GM19043 (cell line): Measurements from ENCODE around the gene SLIT1.

ENCODE experiments used
- ATAC-seq: cut with Tn5 transposase; IDR thresholded peaks from one replicate; pipeline ENCODE4 v1.9.1; 2021; ENCODE audit warnings: low read depth; ENCODE audit not compliant: unreplicated experiment

Gene SLIT1

DNA sequence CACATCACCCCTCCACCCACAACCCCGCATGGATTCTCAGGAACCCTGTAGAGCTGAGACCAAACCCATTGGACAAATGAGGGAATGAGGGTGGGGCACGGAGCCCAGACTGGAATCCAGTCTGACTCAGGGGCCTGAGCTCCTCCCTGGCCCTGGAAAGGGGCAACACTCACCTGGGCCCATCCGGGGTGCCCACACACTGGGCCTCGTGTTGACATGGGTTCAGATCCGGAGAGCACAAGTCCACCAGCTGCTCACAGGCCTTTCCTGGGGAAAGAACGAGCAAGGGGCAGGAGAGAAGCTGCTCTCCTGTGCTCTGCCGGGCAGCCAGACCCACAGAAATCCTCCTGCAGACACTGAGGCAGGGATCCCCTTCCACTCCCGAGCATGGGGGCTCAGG, 172.2 kb downstream of the SLIT1 start:
- no peak for ATAC-seq

DNA sequence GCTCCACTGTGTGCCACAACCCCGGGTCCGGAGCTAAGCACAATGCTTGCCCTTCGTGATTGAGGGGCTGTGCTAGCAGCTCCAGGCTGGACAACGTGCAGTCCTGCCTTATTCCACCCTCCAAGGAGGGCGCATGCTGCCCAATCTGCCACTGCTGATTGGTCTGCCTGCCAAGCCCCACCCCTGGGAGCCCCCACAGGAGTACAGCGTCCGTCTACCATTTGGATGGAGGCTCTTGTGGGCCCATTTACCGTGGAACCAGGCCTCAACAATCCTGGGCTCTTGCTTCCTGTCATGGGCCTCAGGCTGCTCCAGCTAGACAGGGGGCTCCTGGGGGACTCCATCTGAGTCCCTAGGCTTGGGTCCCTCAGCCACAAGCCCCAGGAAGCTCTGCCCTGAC, 173.3 kb downstream of the SLIT1 start:
- ATAC-seq: no peak

DNA sequence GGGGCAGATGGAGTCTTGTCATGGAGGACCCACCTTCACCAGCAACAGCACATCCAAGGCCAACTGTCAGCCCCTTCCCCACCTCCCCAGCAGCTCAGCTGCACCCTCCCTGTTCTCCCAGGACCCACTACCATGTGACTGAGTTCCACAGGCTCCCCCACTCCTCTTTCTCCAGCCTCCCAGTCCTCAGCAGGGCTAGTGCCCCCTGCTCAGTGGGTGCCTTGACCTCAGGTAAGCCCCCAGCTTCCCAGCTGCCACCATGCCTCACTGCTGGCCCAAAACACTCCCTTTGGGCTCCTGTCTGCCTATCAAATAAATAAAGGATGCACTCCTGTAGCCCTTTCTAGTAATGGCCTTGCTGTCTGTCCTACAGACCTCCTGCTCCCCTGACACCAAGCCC, 174.4 kb downstream of the SLIT1 start:
- no peak for ATAC-seq

DNA sequence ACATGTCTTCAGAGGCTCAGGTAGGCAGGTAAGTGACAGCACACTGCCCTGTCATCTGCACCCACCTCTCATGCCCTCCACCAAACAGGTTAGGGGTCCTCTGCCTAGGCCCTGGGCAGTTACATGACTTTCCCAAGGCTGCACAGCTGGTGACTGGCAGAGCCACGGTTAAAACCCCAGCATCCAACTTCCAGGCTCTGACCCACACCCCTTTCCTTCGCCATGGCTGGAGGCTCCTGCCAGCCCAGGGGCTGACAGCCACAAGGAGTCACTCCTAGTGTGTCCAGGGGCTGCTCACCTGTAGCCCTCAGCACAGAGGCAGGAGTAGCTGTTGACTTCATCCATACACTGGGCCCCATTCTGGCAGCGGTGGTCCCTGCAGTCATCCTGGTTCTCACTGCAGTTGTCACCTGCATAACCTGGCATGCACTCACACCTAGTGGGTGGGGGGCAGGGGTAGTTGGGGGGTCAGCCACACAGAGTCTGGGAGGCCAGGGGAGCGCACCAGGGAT, 175.0 kb downstream of the SLIT1 start:
- ATAC-seq: no peak

DNA sequence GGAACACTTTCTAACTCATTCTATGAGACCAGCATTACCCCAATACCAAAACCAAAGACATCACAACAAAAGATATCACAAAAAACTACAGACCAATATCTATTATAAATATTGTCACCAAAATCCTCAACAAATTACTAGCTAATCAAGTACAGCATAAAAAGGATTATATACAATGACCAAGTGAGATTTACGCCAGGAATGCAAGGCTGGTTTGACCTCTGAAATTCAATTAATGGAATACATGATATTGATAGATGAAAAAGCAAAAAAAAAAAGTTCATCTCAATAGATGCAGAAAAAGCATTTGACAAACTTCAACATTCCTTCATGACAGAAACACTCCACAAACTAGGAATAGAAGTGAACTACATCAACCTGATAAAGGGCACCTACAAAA, 178.3 kb downstream of the SLIT1 start:
- no peak for ATAC-seq

GRCh38 chr10:97006364-97006763, 179.4 kb downstream of the SLIT1 start:
- no peak for ATAC-seq

DNA sequence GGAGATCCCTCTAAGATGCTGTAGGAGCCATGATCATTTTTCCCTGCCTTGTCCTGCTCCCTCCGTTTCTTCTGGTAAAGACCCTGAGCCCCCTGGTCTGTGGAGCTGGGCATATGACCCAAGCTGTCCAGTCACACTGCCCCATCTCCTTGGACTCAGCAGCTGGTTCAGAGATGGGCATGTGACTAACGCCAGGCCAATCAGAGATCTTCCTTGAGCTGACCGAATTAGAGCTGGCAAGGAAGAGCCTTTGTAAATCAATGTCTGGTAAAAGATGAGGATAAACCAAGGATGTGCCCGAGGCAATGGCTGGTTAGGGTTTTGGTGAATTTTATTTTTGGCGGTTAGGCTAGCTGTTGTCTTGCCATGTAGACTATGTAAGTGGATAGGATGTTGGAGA, 180.4 kb downstream of the SLIT1 start:
- no peak for ATAC-seq

DNA sequence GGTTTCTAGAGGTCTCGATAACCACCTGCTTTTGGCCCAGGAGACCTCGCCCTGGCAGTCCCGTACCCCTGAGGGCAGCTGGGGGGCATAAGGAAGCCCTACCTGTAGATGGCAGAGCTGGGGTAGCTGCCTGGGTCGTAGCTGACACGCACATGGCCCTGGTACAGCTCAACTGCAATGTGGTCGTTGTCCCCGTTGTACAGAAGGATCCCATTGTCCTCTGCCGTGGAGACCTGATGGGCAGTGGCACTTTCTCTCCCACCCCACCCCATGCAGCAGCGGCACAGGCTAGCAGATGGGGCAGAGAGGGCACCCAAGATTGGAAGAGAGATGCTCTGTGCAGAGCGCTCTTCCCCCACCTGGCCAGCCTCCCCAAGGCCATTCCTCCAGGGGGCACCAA, 181.2 kb downstream of the SLIT1 start:
- ATAC-seq: no peak

DNA sequence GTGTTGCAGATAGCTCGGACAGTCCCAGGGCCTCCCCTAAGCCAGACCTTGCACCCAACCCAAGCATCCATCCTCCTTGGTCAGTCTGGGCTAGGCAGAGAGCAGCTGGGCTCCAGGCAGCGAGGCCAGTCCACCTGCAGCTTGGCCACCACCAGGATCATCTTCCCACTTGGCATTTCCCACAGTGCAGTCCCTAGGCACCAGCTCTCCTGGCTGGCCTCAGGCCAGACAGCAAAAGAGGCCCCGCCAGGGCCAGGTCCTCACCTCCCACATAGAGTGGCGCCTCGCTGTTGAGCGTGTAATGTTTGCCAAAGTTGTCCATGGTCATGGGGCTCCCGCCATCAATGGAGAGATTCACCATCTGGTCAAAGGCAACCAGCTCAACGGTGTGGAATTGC, 182.0 kb downstream of the SLIT1 start:
- no peak for ATAC-seq

- ATAC-seq: no peak
Measured at GRCh38 chr10:97003151-97003803, 182.5 kb downstream of the SLIT1 start.

DNA sequence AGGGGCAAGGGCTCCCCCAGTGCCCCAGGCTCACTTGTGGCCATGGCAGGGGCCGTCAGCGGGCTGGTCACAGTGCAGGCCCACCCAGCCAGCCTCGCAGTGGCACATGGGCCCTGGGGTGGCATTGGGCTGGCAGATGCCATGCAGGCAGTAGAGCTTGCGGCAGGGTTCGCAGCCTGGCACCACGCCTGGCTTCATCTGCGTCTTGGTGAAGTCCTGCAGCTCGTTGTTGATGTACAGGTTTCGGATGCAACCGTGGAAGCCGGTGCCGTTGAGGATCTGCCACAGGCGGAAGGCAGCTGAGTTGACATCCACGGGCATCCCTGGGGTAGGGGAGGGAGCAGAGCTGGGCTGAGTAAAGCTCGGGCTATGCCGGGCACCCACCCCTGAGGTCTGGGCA, 183.1 kb downstream of the SLIT1 start:
- no peak for ATAC-seq

- no peak for ATAC-seq
Measured at GRCh38 chr10:97001183-97001991, 184.4 kb downstream of the SLIT1 start.

DNA sequence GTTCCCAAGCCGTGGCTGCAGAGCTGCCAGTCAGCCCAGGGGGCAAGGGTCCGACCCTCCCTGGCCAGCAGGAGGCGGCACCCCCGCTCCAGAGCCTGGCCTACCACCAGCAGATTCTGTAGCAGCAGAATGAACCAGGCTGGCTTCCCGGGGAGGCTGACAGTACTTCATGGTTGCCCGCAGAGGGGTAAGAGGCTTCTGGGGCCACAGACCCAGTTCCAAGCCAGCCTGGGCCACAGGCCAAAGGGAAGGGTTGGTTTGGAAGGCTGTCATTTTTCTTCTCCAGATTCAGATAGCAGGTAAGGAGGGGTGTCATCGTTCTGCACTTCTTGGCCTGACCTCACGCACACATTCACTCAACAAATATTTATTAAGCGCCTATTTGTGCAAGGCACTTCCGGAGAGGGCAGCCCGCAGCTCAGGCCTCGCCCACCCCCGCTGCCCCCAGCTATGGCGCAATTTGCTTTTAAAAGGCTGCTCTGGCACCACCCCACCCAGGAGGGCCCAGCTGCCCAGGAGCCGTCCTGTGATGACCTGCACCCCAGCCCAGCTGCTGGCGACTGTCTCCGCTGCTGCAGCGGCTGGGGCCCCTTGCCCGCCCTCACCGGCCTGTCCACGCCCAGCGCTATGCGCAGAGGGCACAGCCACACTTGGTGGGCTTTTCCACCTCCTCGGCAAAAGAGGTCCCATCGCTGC, 185.1 kb downstream of the SLIT1 start:
- no peak for ATAC-seq

DNA sequence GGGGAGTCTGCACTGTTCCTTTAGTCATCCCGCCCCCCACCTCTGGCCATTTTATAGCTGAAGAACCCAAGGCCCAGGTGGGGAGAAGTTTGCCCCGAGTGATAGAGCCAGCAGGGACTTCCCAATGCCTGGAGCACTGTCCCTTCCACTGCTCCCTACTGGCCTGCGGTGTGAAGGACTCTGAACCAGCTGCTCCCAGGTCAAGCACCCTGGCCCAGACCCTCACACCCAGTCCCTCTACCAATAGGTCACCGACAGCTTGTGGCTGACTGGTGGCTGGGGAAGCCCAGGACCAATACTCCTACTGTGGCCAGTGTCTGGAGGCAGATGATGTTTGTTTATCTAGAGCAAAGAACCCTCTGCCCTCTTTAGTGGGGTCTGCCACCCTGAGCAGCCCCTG, 185.8 kb downstream of the SLIT1 start:
- no peak for ATAC-seq

DNA sequence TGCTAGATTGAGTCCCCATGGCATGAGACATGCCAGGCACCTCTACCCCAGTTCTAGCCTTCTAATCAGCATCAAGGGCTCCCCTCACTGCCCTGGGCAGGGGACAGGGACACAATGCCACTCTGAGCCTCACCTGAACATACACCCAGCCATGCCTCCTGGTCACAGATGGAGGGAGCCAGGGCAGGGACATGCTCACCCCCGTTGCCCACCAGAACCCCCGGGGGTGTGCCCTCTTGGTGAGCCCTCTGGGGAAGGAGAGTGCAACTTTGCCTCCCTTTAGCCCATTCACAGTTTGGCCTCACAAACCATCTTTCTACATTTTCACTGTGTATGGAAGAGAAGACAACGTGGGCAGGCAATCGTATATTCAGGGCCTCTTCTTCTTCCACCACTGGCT, 186.4 kb downstream of the SLIT1 start:
- ATAC-seq: no peak

- ATAC-seq: no peak
Measured at GRCh38 chr10:96998329-96998888, 187.3 kb downstream of the SLIT1 start.

DNA sequence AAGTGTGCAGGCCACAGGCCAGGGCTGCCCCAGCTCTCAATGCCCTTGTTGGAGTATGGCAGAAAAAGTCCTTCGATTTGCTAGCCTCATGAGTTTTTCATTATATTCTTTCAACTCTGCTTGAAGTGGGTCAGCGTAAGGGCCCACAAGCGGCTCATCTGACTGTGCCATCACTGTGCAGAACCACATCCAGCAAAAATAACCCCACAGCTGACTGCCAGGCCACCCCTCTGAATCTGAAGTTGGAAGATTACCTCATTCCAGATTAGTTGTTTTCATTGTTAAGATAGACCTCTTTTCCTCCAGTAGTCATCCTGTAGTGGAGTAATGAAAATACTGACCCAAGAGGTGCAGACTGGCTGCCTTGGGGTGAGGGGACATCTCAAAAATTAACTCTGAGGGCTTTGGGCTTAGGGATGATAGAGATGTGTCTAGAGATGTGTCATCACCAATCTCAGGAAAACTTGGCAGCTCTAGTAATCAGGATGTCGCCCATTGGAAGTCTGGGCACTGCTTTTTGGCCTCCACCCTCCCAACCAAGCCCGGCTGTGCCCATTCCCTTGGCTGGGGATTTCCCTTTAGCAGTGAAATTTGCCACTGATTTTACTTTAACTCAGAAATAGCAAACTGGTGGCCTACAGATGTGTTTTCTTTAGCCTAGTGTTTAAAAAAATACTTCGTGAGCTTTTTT, 189.3 kb downstream of the SLIT1 start:
- ATAC-seq: no peak

DNA sequence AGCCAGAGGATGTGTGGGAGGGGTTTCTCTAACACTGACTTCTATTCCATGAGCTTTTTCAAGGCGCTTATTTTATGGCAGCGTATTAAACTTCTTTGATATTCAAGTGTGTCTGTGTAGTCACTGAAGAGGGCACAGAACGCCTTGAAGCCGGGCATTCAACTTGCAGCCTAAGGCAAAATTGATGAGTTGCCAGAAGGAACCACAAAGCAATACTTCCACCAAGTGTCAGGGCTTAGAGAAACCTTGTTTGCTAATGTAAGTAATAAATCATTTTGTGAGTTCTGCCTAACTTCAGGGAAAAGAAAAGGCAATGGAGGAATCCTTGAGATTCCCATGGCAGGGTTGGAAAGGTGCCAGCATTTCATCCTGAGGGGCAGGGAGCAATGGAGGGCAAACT, 189.9 kb downstream of the SLIT1 start:
- ATAC-seq: no peak

DNA sequence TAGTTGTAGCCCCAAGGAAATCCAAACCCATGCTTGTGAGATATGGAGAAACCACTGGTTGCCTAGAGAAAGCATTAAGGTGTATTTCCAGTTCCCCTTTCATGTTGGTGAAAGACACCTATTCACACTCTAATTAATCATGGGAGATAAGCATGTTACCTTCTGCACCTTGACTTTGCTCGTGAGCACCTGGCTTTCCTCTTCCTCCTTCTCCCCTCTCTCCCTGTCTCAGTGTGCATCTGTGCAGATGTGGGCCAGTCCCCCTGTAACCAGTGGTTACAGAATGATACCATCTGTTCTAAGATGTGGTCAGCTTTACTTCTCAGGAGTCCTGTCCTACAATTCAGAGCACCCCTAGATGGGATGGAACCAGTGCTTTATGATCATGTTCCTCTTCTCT, 193.0 kb downstream of the SLIT1 start:
- peak; percentile 80 for ATAC-seq

GRCh38 chr10:96991313-96991841, 194.4 kb downstream of the SLIT1 start:
- ATAC-seq: no peak
